Neural progenitor cell (in vitro differentiated cells): ENCODE data around the gene SLC15A3.

ENCODE experiments used
- EZH2 ChIP-seq: fragments of 200-600 bp; sonication (generic); IDR thresholded peaks from 2 replicates; pipeline ENCODE4 v1.6.1; 2017; ENCODE audit warnings: antibody characterized with exemption, mild to moderate bottlenecking, moderate library complexity
- EZH2phosphoT487 ChIP-seq: fragments of 200-600 bp; sonication (generic); IDR thresholded peaks from 2 replicates; pipeline ENCODE4 v1.6.1; 2017; ENCODE audit warnings: antibody characterized with exemption
- TF ChIP-seq, protein P1 (sequence below): fragments of 200-600 bp; sonication (generic); IDR thresholded peaks from 2 replicates; pipeline ENCODE4 v1.5.1; 2017; ENCODE audit warnings: antibody characterized with exemption, mild to moderate bottlenecking

DNA sequence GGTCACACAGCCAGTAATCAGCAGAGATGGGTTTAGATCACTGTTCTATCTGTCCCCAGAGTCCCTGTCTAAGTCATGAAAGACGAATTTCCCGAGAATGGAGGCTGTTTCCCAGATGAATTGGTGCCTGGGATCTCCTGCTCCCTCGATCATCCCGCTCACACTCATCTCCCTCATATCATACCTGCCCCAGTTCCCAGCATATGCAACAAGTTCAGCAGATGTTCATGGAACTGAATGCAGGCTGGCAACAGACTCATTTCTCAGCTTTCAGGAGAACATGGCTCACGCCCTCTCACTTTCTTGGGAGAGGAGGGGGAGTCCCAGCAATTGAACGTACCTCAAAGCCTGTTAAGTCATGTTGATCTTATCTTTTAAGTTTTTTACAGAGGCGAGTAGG is 41.6 kb upstream of the SLC15A3 start:
- TF ChIP-seq, protein P1, sequence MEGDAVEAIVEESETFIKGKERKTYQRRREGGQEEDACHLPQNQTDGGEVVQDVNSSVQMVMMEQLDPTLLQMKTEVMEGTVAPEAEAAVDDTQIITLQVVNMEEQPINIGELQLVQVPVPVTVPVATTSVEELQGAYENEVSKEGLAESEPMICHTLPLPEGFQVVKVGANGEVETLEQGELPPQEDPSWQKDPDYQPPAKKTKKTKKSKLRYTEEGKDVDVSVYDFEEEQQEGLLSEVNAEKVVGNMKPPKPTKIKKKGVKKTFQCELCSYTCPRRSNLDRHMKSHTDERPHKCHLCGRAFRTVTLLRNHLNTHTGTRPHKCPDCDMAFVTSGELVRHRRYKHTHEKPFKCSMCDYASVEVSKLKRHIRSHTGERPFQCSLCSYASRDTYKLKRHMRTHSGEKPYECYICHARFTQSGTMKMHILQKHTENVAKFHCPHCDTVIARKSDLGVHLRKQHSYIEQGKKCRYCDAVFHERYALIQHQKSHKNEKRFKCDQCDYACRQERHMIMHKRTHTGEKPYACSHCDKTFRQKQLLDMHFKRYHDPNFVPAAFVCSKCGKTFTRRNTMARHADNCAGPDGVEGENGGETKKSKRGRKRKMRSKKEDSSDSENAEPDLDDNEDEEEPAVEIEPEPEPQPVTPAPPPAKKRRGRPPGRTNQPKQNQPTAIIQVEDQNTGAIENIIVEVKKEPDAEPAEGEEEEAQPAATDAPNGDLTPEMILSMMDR = no peak
- TF ChIP-seq EZH2 (no peak), EZH2phosphoT487 (no peak)
